K562 (cell line): ENCODE data around the gene USH2A. TPM values are rescaled to one million over a fixed set of nuclear protein-coding genes. Genes with fewer than 3 reads are reported as not detected.

Experiments
- ATAC-seq: fragments of 200-7000 bp; cut with Tn5 transposase; 3 replicates; pipeline ENCODE4 v1.9.1; 2020; ENCODE audit warnings: moderate library complexity
- BruUV-seq: library from RNA; stranded (reverse); fragments of 400-500 nt; replicated peaks from 2 replicates; lab custom pipeline; 2021; lab: Mats Ljungman, UMichigan
- CTCF ChIA-PET: fragments of 300-600 bp; formaldehyde crosslinking; extraction: SDS; loops from one replicate; lab custom pipeline; 2021; ENCODE audit warnings: low intra/inter-chr PET ratio; lab: Yijun Ruan, JAX
- POLR2A ChIA-PET: fragments of 300-600, 350-650 bp; sonication (Branson Sonifier 250); formaldehyde crosslinking; extraction: SDS; loops from one replicate; lab custom pipeline; 2021; ENCODE audit warnings: antibody characterized with exemption, inconsistent platforms; lab: Yijun Ruan, JAX
- DNase-seq, 4 experiments: peaks; one replicate each; pipeline versions ENCODE4 v3.0.0 to v3.0.0-alpha.2; 2011 to 2018; ENCODE audit warnings: low spot score in 3 of 4, mixed read lengths in 3 of 4; ENCODE audit errors: extremely low read depth in 1 of 4
- FAIRE-seq: peaks from 2 replicates; lab custom pipeline; 2011; peaks lifted over from hg19 to GRCh38; lab: Jason Lieb, UNC
- H2AFZ ChIP-seq: 2 replicates; pipeline ENCODE4 v1.6.0; 2011; ENCODE audit warnings: low read depth, low read length, control low read depth, inconsistent platforms
- H3K27ac ChIP-seq: fragments of 200-600 bp; 3 replicates; pipeline ENCODE4 v1.8.0; 2011; ENCODE audit warnings: low read depth, mild to moderate bottlenecking, control low read depth, inconsistent platforms, low read length, moderate library complexity, mixed read lengths; ENCODE audit errors: extremely low read depth
- H3K27me3 ChIP-seq, 2 experiments: fragments of 300-600 bp in 1 of 2; 2 replicates in 1 of 2; 3 replicates in 1 of 2; pipeline versions ENCODE4 v1.6.0 to v1.8.0; 2011; ENCODE audit warnings: inconsistent platforms in 2 of 2, low read length in 2 of 2, mild to moderate bottlenecking in 1 of 2, mixed read lengths in 1 of 2, moderate library complexity in 1 of 2; ENCODE audit not compliant: control insufficient read depth in 2 of 2, insufficient read depth in 2 of 2
- H3K36me3 ChIP-seq: fragments of 300-600 bp; 3 replicates; pipeline ENCODE4 v1.8.0; 2011; ENCODE audit warnings: mild to moderate bottlenecking, low read length, inconsistent platforms; ENCODE audit not compliant: control insufficient read depth, insufficient read depth
- H3K4me1 ChIP-seq, 2 experiments: fragments of 200-600 bp in 1 of 2; replicated peaks in 1 of 2; 2 replicates in 1 of 2; 3 replicates in 1 of 2; pipeline versions ENCODE4 v1.5.1 to v1.8.0; 2011; ENCODE audit warnings: inconsistent platforms in 2 of 2, low read length in 2 of 2, mild to moderate bottlenecking in 1 of 2, mixed read lengths in 1 of 2, moderate library complexity in 1 of 2; ENCODE audit not compliant: control insufficient read depth in 2 of 2, insufficient read depth in 2 of 2
- H3K4me2 ChIP-seq: 2 replicates; pipeline ENCODE4 v1.6.1; 2011; ENCODE audit warnings: low read length, control low read depth, inconsistent platforms, mixed read lengths; ENCODE audit not compliant: insufficient read depth
- H3K4me3 ChIP-seq: fragments of 200-600 bp; sonication (generic), shearing (Covaris generic); 2 replicates; pipeline ENCODE4 v1.5.1; 2016; ENCODE audit warnings: control low read depth, inconsistent platforms
- H3K79me2 ChIP-seq: fragments of 200-600 bp; 3 replicates; pipeline ENCODE4 v1.8.0; 2011; ENCODE audit warnings: low read length, inconsistent platforms; ENCODE audit not compliant: control insufficient read depth, insufficient read depth
- H3K9ac ChIP-seq, 2 experiments: 2 replicates each; pipeline versions ENCODE4 v1.6.0 to v1.6.1; 2011; ENCODE audit warnings: low read depth in 2 of 2, low read length in 2 of 2, control low read depth in 1 of 2, inconsistent platforms in 1 of 2, mild to moderate bottlenecking in 1 of 2, mixed read lengths in 1 of 2; ENCODE audit not compliant: insufficient read depth in 1 of 2
- H3K9me1 ChIP-seq: one replicate; pipeline ENCODE4 v1.6.0; 2011; ENCODE audit warnings: inconsistent platforms, mild to moderate bottlenecking, low read length, moderate library complexity; ENCODE audit not compliant: control insufficient read depth, insufficient read depth
- H3K9me3 ChIP-seq: replicated peaks from 2 replicates; pipeline ENCODE4 v1.5.1; 2011; ENCODE audit warnings: low read depth, low read length, inconsistent platforms; ENCODE audit not compliant: control insufficient read depth, insufficient read depth
- H4K20me1 ChIP-seq: replicated peaks from 2 replicates; pipeline ENCODE4 v1.6.1; 2011; ENCODE audit warnings: low read length, inconsistent platforms, mixed read lengths; ENCODE audit not compliant: control insufficient read depth, insufficient read depth
- CBX8 ChIP-seq: fragments of 200-600 bp; sonication (generic); IDR thresholded peaks from 2 replicates; pipeline ENCODE4 v1.6.1; 2012; ENCODE audit warnings: borderline replicate concordance, mixed run types, low read depth, mild to moderate bottlenecking, moderate library complexity, mixed read lengths, low read length, control low read depth, inconsistent platforms; ENCODE audit not compliant: poor library complexity, severe bottlenecking; ENCODE audit errors: extremely low read depth
- CCNT2 ChIP-seq: IDR thresholded peaks from 2 replicates; pipeline ENCODE4 v1.6.1; 2011; ENCODE audit warnings: borderline replicate concordance, low read depth, mild to moderate bottlenecking, moderate library complexity, mixed read lengths, low read length; ENCODE audit not compliant: insufficient read length; ENCODE audit errors: extremely low read depth
- CHD4 ChIP-seq: fragments of 200-600 bp; sonication (generic); IDR thresholded peaks from 3 replicates; pipeline ENCODE4 v1.6.1; 2012; ENCODE audit warnings: low read depth, mild to moderate bottlenecking, mixed read lengths, low read length, inconsistent platforms; ENCODE audit not compliant: insufficient read depth, insufficient replicate concordance, poor library complexity, severe bottlenecking
- HES1 ChIP-seq: fragments of 450-650 bp; IDR thresholded peaks from 2 replicates; pipeline ENCODE4 v1.6.1; 2016; ENCODE audit warnings: low read depth, mild to moderate bottlenecking, moderate library complexity
- HIVEP1 ChIP-seq: fragments of 250-450 bp; sonication (Bioruptor Pico); IDR thresholded peaks from 2 replicates; pipeline ENCODE4 v1.4.0; 2020; ENCODE audit warnings: mild to moderate bottlenecking
- IRF9 ChIP-seq: fragments of 450-650 bp; IDR thresholded peaks from 2 replicates; pipeline ENCODE4 v1.6.1; 2016; ENCODE audit warnings: missing biosample characterization, missing genetic modification characterization
- MAFF ChIP-seq: IDR thresholded peaks from 2 replicates; pipeline ENCODE4 v1.6.1; 2012; ENCODE audit warnings: low read length, improper control_type of control experiment
- NFXL1 ChIP-seq: fragments of 450-650 bp; formaldehyde crosslinking; IDR thresholded peaks from 2 replicates; pipeline ENCODE4 v1.4.0; 2021; ENCODE audit warnings: mild to moderate bottlenecking
- NFYB ChIP-seq: IDR thresholded peaks from 2 replicates; pipeline ENCODE4 v1.6.1; 2011; ENCODE audit warnings: mild to moderate bottlenecking, moderate library complexity; ENCODE audit not compliant: insufficient read length; ENCODE audit errors: extremely low read depth
- SMAD1 ChIP-seq: fragments of 150-350 bp; IDR thresholded peaks from 2 replicates; pipeline ENCODE4 v1.6.1; 2014; ENCODE audit warnings: low read length, low read depth; ENCODE audit not compliant: partially characterized antibody
- SREBF1 ChIP-seq: fragments of 150-350 bp; IDR thresholded peaks from 2 replicates; pipeline ENCODE4 v1.6.1; 2014; ENCODE audit warnings: antibody characterized with exemption, low read depth, low read length, borderline replicate concordance
- SUPT5H ChIP-seq: fragments of 450-650 bp; IDR thresholded peaks from 2 replicates; pipeline ENCODE4 v1.6.1; 2016
- ZNF263 ChIP-seq: sonication (generic); formaldehyde crosslinking; IDR thresholded peaks from 2 replicates; pipeline ENCODE4 v1.8.0; 2022; ENCODE audit warnings: mild to moderate bottlenecking, missing genetic modification reagents, borderline replicate concordance
- WGBS: fragments of 100-300 bp; shearing (Covaris generic); methylation state at CpG from one replicate; pipeline ENCODE4 v1.1.6; 2016; ENCODE audit warnings: low coverage, mixed read lengths; ENCODE audit not compliant: insufficient coverage; ENCODE audit errors: missing lambda C conversion rate; 5-methylcytosine and 5-hydroxymethylcytosine counted together
- in situ Hi-C: fragments of 300-500 bp; cut with MboI; formaldehyde crosslinking; loops from 4 replicates; pipeline ENCODE4 v1.15.0; 2018; ENCODE audit warnings: inconsistent platforms, mixed read lengths
- intact Hi-C: fragments of 100-400 bp; cut with micrococcal nuclease; formaldehyde crosslinking; loops from 2 replicates; pipeline ENCODE4 v1.14.2; 2022
- polyA plus RNA-seq, 8 experiments: library from polyadenylated mRNA; depleted of rRNA in 4 of 8; stranded (reverse) in 5 of 8; unstranded in 3 of 8; fragments of >200 nt; fragmentation: Nextera tagmentation in 2 of 8; fragmentation: Illumina TruSeq in 1 of 8; extraction: Ambion mirVana in 2 of 8; extraction: Trizol in 1 of 8; gene quantifications; 2 replicates each; pipeline versions ENCODE4 v1.2.1 to v1.2.3, GENCODE V29; 2011 to 2014; ENCODE audit warnings: inconsistent platforms in 1 of 8, missing spikeins in 1 of 8
- total RNA-seq, 7 experiments: library from RNA; depleted of rRNA in 6 of 7; stranded (reverse); fragments of >200 nt in 6 of 7; fragmentation: Illumina TruSeq in 2 of 7; extraction: Trizol in 2 of 7; gene quantifications; 2 replicates each; pipeline versions ENCODE4 v1.2.1 to v1.2.3, GENCODE V29; 2011 to 2021; ENCODE audit warnings: low replicate concordance in 1 of 7
- TF ChIP-seq, protein P1 (sequence below): conservative IDR thresholded peaks from 2 replicates; pipeline ENCODE4 v1.6.1; 2011; ENCODE audit warnings: low read depth, mild to moderate bottlenecking, low read length; ENCODE audit not compliant: control insufficient read depth
- TF ChIP-seq, protein P2 (sequence below): sonication (generic); formaldehyde crosslinking; IDR thresholded peaks from 2 replicates; pipeline ENCODE4 v1.9.0; 2022; ENCODE audit warnings: mild to moderate bottlenecking, missing genetic modification reagents
- TF ChIP-seq, protein P3 (sequence below): fragments of 250-450 bp; sonication (Bioruptor Pico); IDR thresholded peaks from 2 replicates; pipeline ENCODE4 v1.8.0; 2022; ENCODE audit warnings: inconsistent platforms

The USH2A gene
- total and polyA plus RNA-seq, 9 of the 15 experiments (the other 6 are each of a cell fraction or from before 2014, with no cell fraction given), result under 0.01 TPM; not detected in 7

GRCh38 chr1:216032284-216032683 is 391.0 kb downstream of the USH2A start:
- Histone ChIP-seq H3K27ac (no peak overlapping the region), H3K4me3 (no peak overlapping the region), H2AFZ (no peak overlapping the region), H3K36me3 (no peaks in the 10 kb centered on the region), H3K27me3 (no peaks in the 10 kb centered on the region), H3K79me2 (no peaks in the 10 kb centered on the region), H3K4me1 (no peaks in the 10 kb centered on the region), H3K9me3 (no peaks in the 10 kb centered on the region), H3K4me2 (no peak overlapping the region), H4K20me1 (no peaks in the 10 kb centered on the region), H3K9me1 (no peaks in the 10 kb centered on the region), H3K9ac (no peak overlapping the region)
- BruUV-seq, result no TSS peak
- intact Hi-C loops, result no loop called here
- POLR2A ChIA-PET, result no interaction called here
- in situ Hi-C loops, result no loop called here
- ATAC-seq (no peak), DNase-seq (no peak), FAIRE-seq (no peak)
- CTCF ChIA-PET, result no interaction called here
- WGBS, result 0% methylated on average over 1 of the region's 1 CpG
- TF ChIP-seq, protein P1, sequence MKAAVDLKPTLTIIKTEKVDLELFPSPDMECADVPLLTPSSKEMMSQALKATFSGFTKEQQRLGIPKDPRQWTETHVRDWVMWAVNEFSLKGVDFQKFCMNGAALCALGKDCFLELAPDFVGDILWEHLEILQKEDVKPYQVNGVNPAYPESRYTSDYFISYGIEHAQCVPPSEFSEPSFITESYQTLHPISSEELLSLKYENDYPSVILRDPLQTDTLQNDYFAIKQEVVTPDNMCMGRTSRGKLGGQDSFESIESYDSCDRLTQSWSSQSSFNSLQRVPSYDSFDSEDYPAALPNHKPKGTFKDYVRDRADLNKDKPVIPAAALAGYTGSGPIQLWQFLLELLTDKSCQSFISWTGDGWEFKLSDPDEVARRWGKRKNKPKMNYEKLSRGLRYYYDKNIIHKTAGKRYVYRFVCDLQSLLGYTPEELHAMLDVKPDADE, result no peak
- no peak for TF ChIP-seq SREBF1
- TF ChIP-seq ZNF263 (CRISPR knock-in tag), result no peak
- TF ChIP-seq, protein P2, sequence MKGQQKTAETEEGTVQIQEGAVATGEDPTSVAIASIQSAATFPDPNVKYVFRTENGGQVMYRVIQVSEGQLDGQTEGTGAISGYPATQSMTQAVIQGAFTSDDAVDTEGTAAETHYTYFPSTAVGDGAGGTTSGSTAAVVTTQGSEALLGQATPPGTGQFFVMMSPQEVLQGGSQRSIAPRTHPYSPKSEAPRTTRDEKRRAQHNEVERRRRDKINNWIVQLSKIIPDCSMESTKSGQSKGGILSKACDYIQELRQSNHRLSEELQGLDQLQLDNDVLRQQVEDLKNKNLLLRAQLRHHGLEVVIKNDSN, result no peak
- no peak for TF ChIP-seq MAFF
- TF ChIP-seq CHD4, result no peak
- TF ChIP-seq CCNT2, result no peak
- TF ChIP-seq, protein P3, sequence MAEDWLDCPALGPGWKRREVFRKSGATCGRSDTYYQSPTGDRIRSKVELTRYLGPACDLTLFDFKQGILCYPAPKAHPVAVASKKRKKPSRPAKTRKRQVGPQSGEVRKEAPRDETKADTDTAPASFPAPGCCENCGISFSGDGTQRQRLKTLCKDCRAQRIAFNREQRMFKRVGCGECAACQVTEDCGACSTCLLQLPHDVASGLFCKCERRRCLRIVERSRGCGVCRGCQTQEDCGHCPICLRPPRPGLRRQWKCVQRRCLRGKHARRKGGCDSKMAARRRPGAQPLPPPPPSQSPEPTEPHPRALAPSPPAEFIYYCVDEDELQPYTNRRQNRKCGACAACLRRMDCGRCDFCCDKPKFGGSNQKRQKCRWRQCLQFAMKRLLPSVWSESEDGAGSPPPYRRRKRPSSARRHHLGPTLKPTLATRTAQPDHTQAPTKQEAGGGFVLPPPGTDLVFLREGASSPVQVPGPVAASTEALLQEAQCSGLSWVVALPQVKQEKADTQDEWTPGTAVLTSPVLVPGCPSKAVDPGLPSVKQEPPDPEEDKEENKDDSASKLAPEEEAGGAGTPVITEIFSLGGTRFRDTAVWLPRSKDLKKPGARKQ (CRISPR knock-in tag), result no peak
- TF ChIP-seq HES1, result no peak
- no peak for TF ChIP-seq IRF9 (tag)
- TF ChIP-seq CBX8, result no peak
- no peak for TF ChIP-seq SUPT5H
- TF ChIP-seq SMAD1, result no peak
- no peak for TF ChIP-seq NFXL1 (CRISPR knock-in tag)
- no peak for TF ChIP-seq HIVEP1 (CRISPR knock-in tag)
- TF ChIP-seq NFYB, result no peak
